GM12891 (cell line): ENCODE data around the gene TTC7B.

Experiments used
- POLR2A ChIP-seq: IDR thresholded peaks from 2 replicates; pipeline ENCODE4 v1.6.1; 2011; ENCODE audit warnings: low read depth, low read length, control low read depth
- POLR2AphosphoS5 ChIP-seq: IDR thresholded peaks from 2 replicates; pipeline ENCODE4 v1.6.1; 2011; ENCODE audit warnings: low read depth, low read length, control low read depth

- TF ChIP-seq POLR2AphosphoS5 (no peak), POLR2A (no peak)
These were observed 166.6 kb downstream of the TTC7B start for GRCh38 chr14:90649557-90650135.
